ENCODE data around the gene CENPQ. TPM values are rescaled to one million over a fixed set of nuclear protein-coding genes. Genes with fewer than 3 reads are reported as not detected.

The CENPQ gene
- total RNA-seq, 1 donor from 2014 or later, result 4.3 TPM

- DNase-seq (ENCODE audit: missing footprints) (no peak), ATAC-seq (no peak)
- intact Hi-C loops (cut with DNase I), result no loop called here
Measured at GRCh38 chr6:49497304-49497703, 34.1 kb downstream of the CENPQ start.

DNA sequence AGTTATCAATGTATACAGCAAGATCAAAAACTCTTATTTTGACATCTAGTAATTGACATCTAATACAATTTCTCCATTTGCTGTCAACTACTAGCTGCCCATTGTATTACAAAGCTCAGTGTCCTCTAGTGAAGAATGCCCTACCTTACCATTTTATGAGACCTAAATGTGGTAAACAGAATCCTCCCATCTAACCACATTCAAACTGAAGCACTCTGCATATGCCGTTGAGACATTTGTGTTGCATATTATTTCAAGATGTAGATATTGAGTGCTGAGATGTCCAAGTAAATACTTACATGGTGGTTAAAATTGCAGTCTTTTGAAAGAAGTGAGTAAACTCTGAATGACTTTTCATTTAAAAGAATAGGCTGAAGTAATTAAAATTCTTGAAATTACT lies 36.0 kb downstream of the CENPQ start:
- no peak for DNase-seq (ENCODE audit: missing footprints)
- no peak for ATAC-seq
- intact Hi-C loops (cut with DNase I), result no loop called here

- no peak for ATAC-seq
- intact Hi-C loops (cut with DNase I), result no loop called here
Measured at GRCh38 chr6:49499623-49500022, 36.5 kb downstream of the CENPQ start, which contains the start of gene GLYATL3. Gene GLYATL3, plus strand, starts transcription at chr6:49499923. Its CDS starts 12,068 bp downstream, at chr6:49511991.

GRCh38 chr6:49504666-49505065 lies 41.5 kb downstream of the CENPQ start:
- no peak for DNase-seq (ENCODE audit: missing footprints)
- intact Hi-C loops (cut with DNase I), result no loop called here
- no peak for ATAC-seq

More at GRCh38 chr6:49499623-49500022, 36.5 kb downstream of the CENPQ start, which contains the start of gene GLYATL3:
- DNase-seq (ENCODE audit: missing footprints), result no peak

DNA sequence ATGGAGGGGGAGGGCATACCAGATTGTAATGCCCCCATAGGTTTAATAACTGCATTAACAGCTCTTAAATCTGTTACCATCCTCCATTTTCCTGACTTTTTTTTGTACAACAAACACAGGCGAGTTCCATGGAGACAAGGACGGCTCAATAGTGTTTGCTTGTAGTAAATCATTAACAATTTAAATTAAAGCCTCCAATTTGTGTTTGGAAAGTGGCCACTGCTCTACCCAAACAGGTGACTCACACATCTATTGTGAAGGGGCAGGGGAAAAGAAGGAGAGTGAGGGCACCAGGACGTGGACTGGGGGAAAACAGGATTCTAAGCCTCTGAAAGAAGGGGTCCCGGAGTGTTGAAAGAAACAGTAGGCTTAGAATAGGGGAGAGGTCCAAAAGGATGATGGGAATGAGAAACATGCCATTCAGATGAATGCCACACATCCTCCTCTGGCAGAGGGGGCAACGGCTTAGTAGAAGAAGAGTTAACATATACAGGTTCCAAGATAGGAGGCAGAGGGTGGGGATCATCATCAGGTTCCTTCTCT lies 43.5 kb downstream of the CENPQ start:
- DNase-seq (ENCODE audit: missing footprints), result no peak
- intact Hi-C loops (cut with DNase I), result no loop called here
- no peak for ATAC-seq

DNA sequence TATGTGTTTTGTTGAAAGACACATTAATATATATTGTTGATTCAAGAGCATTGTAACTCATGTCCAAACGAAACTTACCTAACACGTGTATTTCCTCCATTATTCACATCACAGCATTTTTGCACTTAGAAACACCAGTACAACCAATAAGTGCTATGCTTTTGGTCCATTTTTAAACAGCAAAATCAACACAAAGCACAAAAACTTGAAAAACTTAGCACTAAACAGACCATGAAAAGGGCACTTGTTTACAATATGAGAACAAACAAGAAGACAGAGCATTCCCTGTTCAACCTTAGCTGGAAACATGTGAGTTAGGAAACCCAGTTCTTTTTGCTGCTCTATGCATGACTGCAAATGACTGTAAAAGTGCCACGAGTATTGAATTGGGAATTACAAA lies 46.2 kb downstream of the CENPQ start:
- DNase-seq (ENCODE audit: missing footprints) (no peak), ATAC-seq (no peak)
- intact Hi-C loops (cut with DNase I), result no loop called here

GRCh38 chr6:49513153-49513989 lies 50.2 kb downstream of the CENPQ start:
- intact Hi-C loops (cut with DNase I), result no loop called here
- ATAC-seq, result no peak
- DNase-seq (ENCODE audit: missing footprints), result no peak

- no peak for ATAC-seq
- intact Hi-C loops (cut with DNase I), result no loop called here
- DNase-seq (ENCODE audit: missing footprints), result no peak
Measured at GRCh38 chr6:49514571-49515484, 51.7 kb downstream of the CENPQ start.

DNA sequence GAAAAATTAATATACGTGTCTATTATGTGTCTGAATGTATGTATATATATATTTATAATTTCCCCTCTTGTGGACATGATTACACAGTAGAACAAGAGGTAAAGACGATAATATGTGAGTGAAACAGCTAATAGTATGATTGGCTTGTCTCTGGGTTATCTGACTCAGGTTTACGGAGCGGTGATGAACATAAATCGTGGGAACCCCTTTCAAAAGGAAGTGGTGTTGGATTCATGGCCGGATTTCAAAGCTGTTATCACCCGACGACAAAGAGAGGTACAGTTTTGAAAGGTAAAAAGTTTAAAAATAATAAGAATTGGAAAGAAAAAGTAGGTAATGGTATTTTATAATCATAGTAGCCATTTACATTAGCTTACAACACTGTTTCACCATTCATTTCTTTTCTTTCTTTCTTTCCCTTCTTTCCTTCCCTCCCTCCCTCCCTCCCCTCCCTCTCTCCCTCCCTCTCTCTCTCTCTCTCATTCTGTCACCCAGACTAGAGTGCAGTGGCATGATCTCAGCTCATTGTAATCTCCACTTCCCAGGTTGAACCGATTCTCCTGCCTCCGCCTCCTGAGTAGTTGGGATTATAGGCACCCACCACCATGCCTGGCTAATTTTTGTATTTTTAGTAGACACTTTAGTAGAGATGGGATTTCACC lies 52.4 kb downstream of the CENPQ start:
- ATAC-seq (no peak), DNase-seq (ENCODE audit: missing footprints) (no peak)
- intact Hi-C loops (cut with DNase I), result no loop called here

DNA sequence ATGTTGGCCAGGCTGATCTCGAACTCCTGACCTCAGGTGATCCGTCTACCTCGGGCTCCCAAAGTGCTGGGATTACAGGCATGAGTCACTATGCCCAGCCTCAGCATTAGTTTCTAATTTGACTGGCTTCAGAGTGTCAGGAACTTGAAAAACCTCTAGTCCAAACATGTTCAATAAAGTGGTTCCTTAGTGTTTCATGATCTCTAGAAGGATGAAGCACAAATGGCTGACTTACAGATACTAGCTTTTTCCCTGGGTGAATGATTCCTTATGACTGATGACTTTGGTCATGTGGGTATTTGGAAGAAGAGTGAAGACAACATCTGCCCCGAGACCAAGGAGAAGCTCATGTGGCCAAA lies 53.0 kb downstream of the CENPQ start:
- DNase-seq (ENCODE audit: missing footprints) (no peak), ATAC-seq (no peak)
- intact Hi-C loops (cut with DNase I), result no loop called here

GRCh38 chr6:49517919-49518318 lies 54.7 kb downstream of the CENPQ start:
- intact Hi-C loops (cut with DNase I), result no loop called here
- no peak for DNase-seq (ENCODE audit: missing footprints)
- no peak for ATAC-seq

- intact Hi-C loops (cut with DNase I), result no loop called here
- DNase-seq (ENCODE audit: missing footprints), result no peak
- no peak for ATAC-seq
Measured at GRCh38 chr6:49519660-49520059, 56.5 kb downstream of the CENPQ start.

GRCh38 chr6:49522710-49523593 lies 59.8 kb downstream of the CENPQ start:
- ATAC-seq (no peak), DNase-seq (ENCODE audit: missing footprints) (no peak)
- intact Hi-C loops (cut with DNase I), result no loop called here

DNA sequence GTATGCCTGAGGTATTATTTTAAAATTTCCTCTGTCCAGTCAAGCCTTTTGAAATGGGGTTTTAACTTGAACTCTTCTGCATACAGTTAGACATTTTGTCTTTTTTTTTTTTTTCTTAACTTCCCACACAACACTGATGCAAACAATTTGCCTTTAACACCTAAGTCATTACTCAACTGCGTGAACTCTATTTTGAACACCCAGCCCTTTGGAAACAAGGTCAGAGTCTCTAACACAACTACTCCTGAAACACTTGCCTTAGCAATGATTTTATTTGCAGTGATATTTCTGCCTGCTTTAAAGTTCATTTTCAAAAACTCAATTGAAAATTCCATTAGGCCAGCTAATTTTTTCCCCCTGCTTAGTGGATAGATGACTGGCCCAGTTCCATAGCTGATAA lies 60.7 kb downstream of the CENPQ start:
- DNase-seq (ENCODE audit: missing footprints), result no peak
- intact Hi-C loops (cut with DNase I), result no loop called here
- no peak for ATAC-seq

GRCh38 chr6:49524541-49524940 lies 61.4 kb downstream of the CENPQ start:
- ATAC-seq (no peak), DNase-seq (ENCODE audit: missing footprints) (no peak)
- intact Hi-C loops (cut with DNase I), result no loop called here

GRCh38 chr6:49526598-49526997 lies 63.4 kb downstream of the CENPQ start:
- no peak for ATAC-seq
- intact Hi-C loops (cut with DNase I), result no loop called here
- no peak for DNase-seq (ENCODE audit: missing footprints)

DNA sequence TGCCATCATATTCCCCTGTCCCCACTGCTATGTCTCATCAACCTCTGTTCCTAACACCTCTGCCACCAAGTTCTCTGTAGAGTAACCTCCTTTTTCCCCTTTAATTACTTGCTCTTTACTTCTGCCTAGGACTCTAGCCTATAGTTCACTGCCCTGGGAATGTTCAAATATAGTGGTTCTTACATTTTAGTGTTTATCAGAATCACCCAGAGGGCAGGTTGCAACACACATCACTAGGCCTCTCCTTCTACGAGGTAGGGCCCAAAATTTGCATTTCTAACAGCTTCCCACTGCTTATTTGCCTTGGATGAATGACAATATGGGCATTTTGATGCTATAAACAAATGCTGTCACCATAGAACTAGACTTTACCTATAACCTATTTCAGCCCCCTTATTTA lies 64.2 kb downstream of the CENPQ start:
- ATAC-seq, result no peak
- intact Hi-C loops (cut with DNase I), result no loop called here

GRCh38 chr6:49528571-49528970 lies 65.4 kb downstream of the CENPQ start:
- intact Hi-C loops (cut with DNase I), result no loop called here
- ATAC-seq, result no peak
- no peak for DNase-seq (ENCODE audit: missing footprints)

More for the DNA sequence above, 64.2 kb downstream of the CENPQ start:
- no peak for DNase-seq (ENCODE audit: missing footprints)

Measured in Right ventricle myocardium inferior (tissue), 1 donor.